B cell (primary cell): ENCODE measurements around the gene B9D1. TPM values are rescaled to one million over a fixed set of nuclear protein-coding genes. Genes with fewer than 3 reads are reported as not detected.

Experiments
- ATAC-seq: fragments of 200-7000 bp; cut with Tn5 transposase; one replicate; pipeline ENCODE4 v1.10.0; 2021; ENCODE audit warnings: low read depth, mild to moderate bottlenecking, moderate number of reproducible peaks, moderate library complexity
- CTCF ChIA-PET: fragments of 350-600 bp; sonication (Branson Sonifier 250); formaldehyde crosslinking; loops from one replicate; lab custom pipeline; 2021; ENCODE audit warnings: antibody characterized with exemption, inconsistent platforms; lab: Charles Lee
- POLR2A ChIA-PET: fragments of 350-600 bp; sonication (Branson Sonifier 250); formaldehyde crosslinking; loops from one replicate; lab custom pipeline; 2021; ENCODE audit warnings: antibody characterized with exemption; lab: Charles Lee
- DNase-seq: peaks from one replicate; pipeline ENCODE4 v3.0.0; 2013
- H2AFZ ChIP-seq: 2 replicates; pipeline ENCODE4 v1.6.1; 2012; ENCODE audit warnings: mild to moderate bottlenecking, low read depth, low read length; ENCODE audit not compliant: insufficient read depth, poor library complexity, severe bottlenecking
- H3K27ac ChIP-seq, 2 donors: 1 replicate in 1 of 2; 2 replicates in 1 of 2; pipeline ENCODE4 v1.5.1; 2012 to 2013; ENCODE audit warnings: low read length in 2 of 2, mild to moderate bottlenecking in 2 of 2, moderate library complexity in 1 of 2
- H3K27me3 ChIP-seq, 4 experiments: fragments of 200-600 bp in 1 of 4; sonication (generic) in 1 of 4; replicated peaks in 1 of 4; 1 replicate in 2 of 4; 2 replicates in 2 of 4; pipeline versions ENCODE4 v1.6.1 to v1.7.0; 2013 to 2016; ENCODE audit warnings: low read length in 3 of 4, mild to moderate bottlenecking in 2 of 4, mixed read lengths in 1 of 4, moderate library complexity in 1 of 4; ENCODE audit not compliant: insufficient read depth in 4 of 4, control insufficient read depth in 3 of 4; ENCODE audit errors: control extremely low read depth in 1 of 4
- H3K36me3 ChIP-seq, 2 experiments: replicated peaks in 1 of 2; 1 replicate in 1 of 2; 2 replicates in 1 of 2; pipeline versions ENCODE4 v1.6.1 to v1.7.1; 2013; ENCODE audit warnings: low read length in 1 of 2; ENCODE audit not compliant: insufficient read depth in 2 of 2, control insufficient read depth in 1 of 2; ENCODE audit errors: control extremely low read depth in 1 of 2, extremely low read depth in 1 of 2
- H3K4me1 ChIP-seq, 2 donors: fragments of 200-600 bp in 1 of 2; sonication (generic) in 1 of 2; 1 replicate in 1 of 2; 2 replicates in 1 of 2; pipeline versions ENCODE4 v1.5.1 to v1.6.1; 2013 to 2017; ENCODE audit warnings: low read length in 2 of 2; ENCODE audit not compliant: control insufficient read depth in 2 of 2, insufficient read depth in 2 of 2
- H3K4me2 ChIP-seq: replicated peaks from 2 replicates; pipeline ENCODE3; 2012; ENCODE audit warnings: mild to moderate bottlenecking, low read depth, low read length; ENCODE audit not compliant: poor library complexity, severe bottlenecking
- H3K4me3 ChIP-seq, 5 experiments: fragments of 200-600 bp in 1 of 5; sonication (generic) in 1 of 5; 1 replicate in 3 of 5; 2 replicates in 2 of 5; pipeline versions ENCODE4 v1.5.1 to v1.7.0; 2011 to 2016; ENCODE audit warnings: low read length in 4 of 5, mild to moderate bottlenecking in 4 of 5, low read depth in 2 of 5, control low read depth in 1 of 5, moderate library complexity in 1 of 5; ENCODE audit not compliant: insufficient read depth in 1 of 5; ENCODE audit errors: control extremely low read depth in 1 of 5, extremely low read depth in 1 of 5
- H3K79me2 ChIP-seq: fragments of 200-600 bp; sonication (generic); one replicate; pipeline ENCODE4 v1.6.0; 2016; ENCODE audit warnings: low read length; ENCODE audit not compliant: control insufficient read depth, insufficient read depth
- H3K9ac ChIP-seq: fragments of 200-600 bp; sonication (generic); 2 replicates; pipeline ENCODE4 v1.6.1; 2017; ENCODE audit warnings: mild to moderate bottlenecking, low read length, moderate library complexity
- H3K9me3 ChIP-seq, 3 donors: one replicate each; pipeline versions ENCODE4 v1.6.1 to v1.7.1; 2013; ENCODE audit warnings: low read length in 2 of 3; ENCODE audit not compliant: control insufficient read depth in 2 of 3, insufficient read depth in 1 of 3; ENCODE audit errors: control extremely low read depth in 1 of 3
- H4K20me1 ChIP-seq: 2 replicates; pipeline ENCODE4 v1.6.0; 2012; ENCODE audit warnings: mild to moderate bottlenecking, low read length; ENCODE audit not compliant: insufficient read depth, control insufficient read depth, poor library complexity, severe bottlenecking
- H3K27ac Mint-ChIP-seq: one replicate; pipeline ENCODE4 v1.8.0; 2021; ENCODE audit warnings: mixed read lengths
- H3K27me3 Mint-ChIP-seq: one replicate; pipeline ENCODE4 v1.8.0; 2021; ENCODE audit warnings: mixed read lengths
- H3K4me1 Mint-ChIP-seq: one replicate; pipeline ENCODE4 v1.8.0; 2021; ENCODE audit warnings: mixed read lengths
- H3K4me3 Mint-ChIP-seq: one replicate; pipeline ENCODE4 v1.8.0; 2021; ENCODE audit warnings: mixed read lengths
- H3K9me3 Mint-ChIP-seq: one replicate; pipeline ENCODE4 v1.8.0; 2022; ENCODE audit warnings: mixed read lengths; ENCODE audit not compliant: insufficient read depth
- EZH2 ChIP-seq: IDR thresholded peaks from 2 replicates; pipeline ENCODE4 v1.6.1; 2012; ENCODE audit warnings: borderline replicate concordance, low read depth, mild to moderate bottlenecking, moderate library complexity, low read length; ENCODE audit not compliant: insufficient read depth, poor library complexity, severe bottlenecking
- WGBS: methylation state at CpG from one replicate; pipeline ENCODE4 v1.1.5; 2013; ENCODE audit warnings: missing lambda C conversion rate; ENCODE audit not compliant: insufficient coverage; 5-methylcytosine and 5-hydroxymethylcytosine counted together
- intact Hi-C: fragments of 100-400 bp; cut with micrococcal nuclease; formaldehyde crosslinking; loops from one replicate; pipeline ENCODE4 v1.10.0; 2022
- polyA plus RNA-seq: library from polyadenylated mRNA; depleted of rRNA; stranded (reverse); fragments of >200 nt; gene quantifications from 2 replicates; pipeline ENCODE4 v1.2.3, GENCODE V29; 2012
- total RNA-seq, 2 donors: library from RNA; stranded (reverse); fragments of 120-200 nt in 1 of 2; gene quantifications; 1 replicate in 1 of 2; 2 replicates in 1 of 2; pipeline versions ENCODE4 v1.2.3 to v1.2.4, GENCODE V29; 2013 to 2022
- TF ChIP-seq, protein P1 (sequence below): fragments of 200-600 bp; IDR thresholded peaks from one replicate; pipeline ENCODE4 v1.8.0; 2022; ENCODE audit warnings: antibody characterized with exemption, mild to moderate bottlenecking

Gene B9D1
- total and polyA plus RNA-seq, 2 donors (not counting 1 experiment from before 2014, with no cell fraction given) = 2.5 to 6.9 TPM

DNA sequence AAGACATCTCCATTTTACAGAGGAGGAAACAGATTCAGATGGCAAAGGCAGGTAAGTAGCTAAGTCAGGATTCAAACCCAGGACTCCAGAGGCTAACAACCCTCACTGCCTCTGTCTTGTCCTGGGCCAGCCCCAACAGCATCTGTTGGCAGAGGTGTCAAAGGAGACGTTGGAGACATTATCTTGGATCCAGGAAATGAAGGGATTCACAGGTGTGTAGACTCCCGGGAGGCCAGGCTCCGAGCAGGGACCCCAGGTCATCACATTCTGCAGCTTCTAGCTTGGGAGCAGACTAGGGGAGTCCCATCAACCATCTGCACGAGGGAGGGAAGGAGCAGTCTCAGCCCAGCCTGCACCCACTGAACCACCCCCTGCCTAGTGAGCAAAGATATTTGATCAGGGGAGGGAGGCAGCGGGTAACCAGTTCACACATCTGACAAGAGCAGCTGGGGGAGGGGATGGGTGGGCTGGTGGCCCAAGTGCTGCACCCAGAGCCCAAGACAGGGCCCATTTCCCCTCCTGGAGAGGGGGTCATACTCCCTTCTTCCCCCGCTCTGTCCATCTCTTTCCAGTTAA, 1.0 kb upstream of the B9D1 start:
- H3K9me3 ChIP-seq = no peaks in the 10 kb centered on the region
- peaks cover 0 to 4% (median 0%) of the 10 kb centered on the region in 4 experiments for H3K27me3 ChIP-seq
- H3K9me3 Mint-ChIP-seq = no peaks in the 10 kb centered on the region
- no peak overlapping the region for H3K27ac ChIP-seq
- no peaks in the 10 kb centered on the region for H3K36me3 ChIP-seq
- POLR2A ChIA-PET = interaction anchor here (0.6 to 2.2 kb wide), 2 partner anchors 14 to 183 kb away, joined by 4 to 30 read pairs; partner anchors contain the start of gene MAPK7
- no peak for ATAC-seq
- CTCF ChIA-PET = interaction anchor here (0.6 to 6.5 kb wide), 38 partner anchors 7 to 757 kb away, joined by 3 to 133 read pairs (median 5); partner anchors contain the start of genes AKAP10, ALDH3A2, MAPK7 and SLC47A1
- WGBS = 65% methylated on average over 4 of the region's 6 CpGs
- DNase-seq = no peak
- H2AFZ ChIP-seq = peak overlapping the region; percentile 96
- H3K4me3 ChIP-seq = no peak overlapping the region
- no peaks in the 10 kb centered on the region for H4K20me1 ChIP-seq
- no peaks in the 10 kb centered on the region for H3K79me2 ChIP-seq
- TF ChIP-seq, protein P1, sequence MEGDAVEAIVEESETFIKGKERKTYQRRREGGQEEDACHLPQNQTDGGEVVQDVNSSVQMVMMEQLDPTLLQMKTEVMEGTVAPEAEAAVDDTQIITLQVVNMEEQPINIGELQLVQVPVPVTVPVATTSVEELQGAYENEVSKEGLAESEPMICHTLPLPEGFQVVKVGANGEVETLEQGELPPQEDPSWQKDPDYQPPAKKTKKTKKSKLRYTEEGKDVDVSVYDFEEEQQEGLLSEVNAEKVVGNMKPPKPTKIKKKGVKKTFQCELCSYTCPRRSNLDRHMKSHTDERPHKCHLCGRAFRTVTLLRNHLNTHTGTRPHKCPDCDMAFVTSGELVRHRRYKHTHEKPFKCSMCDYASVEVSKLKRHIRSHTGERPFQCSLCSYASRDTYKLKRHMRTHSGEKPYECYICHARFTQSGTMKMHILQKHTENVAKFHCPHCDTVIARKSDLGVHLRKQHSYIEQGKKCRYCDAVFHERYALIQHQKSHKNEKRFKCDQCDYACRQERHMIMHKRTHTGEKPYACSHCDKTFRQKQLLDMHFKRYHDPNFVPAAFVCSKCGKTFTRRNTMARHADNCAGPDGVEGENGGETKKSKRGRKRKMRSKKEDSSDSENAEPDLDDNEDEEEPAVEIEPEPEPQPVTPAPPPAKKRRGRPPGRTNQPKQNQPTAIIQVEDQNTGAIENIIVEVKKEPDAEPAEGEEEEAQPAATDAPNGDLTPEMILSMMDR = no peak
- TF ChIP-seq EZH2 = no peak
- peaks cover 10% of the 10 kb centered on the region for H3K27me3 Mint-ChIP-seq
- H3K4me1 Mint-ChIP-seq = peaks cover 22% of the 10 kb centered on the region
- intact Hi-C loops = loop anchor here (1.0 to 2.0 kb wide), 3 partner anchors 57 to 403 kb away; no protein-coding TSS in a partner anchor
- H3K4me3 Mint-ChIP-seq = peak overlapping the region; percentile 64
- H3K9ac ChIP-seq = no peak overlapping the region
- peak overlapping the region; percentile 32 for H3K27ac Mint-ChIP-seq
- peaks cover 7 to 21% of the 10 kb centered on the region in 2 donors for H3K4me1 ChIP-seq
- H3K4me2 ChIP-seq = no peak overlapping the region

DNA sequence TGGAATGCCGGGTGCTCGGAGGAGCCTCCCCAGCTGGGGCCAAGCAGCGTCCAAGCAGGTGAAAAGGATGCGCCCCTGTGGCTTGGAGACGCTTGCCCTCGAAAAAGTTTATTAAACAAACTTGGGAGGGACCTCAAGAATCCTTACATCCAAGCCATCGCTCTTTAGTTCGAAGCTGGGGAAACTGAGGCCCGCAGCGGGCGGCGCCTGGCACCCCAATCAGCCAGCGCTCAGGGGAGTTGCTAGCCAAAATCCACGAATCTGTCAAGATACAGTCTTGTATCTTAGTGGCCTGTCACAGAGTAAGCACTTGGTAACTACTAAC, 553 bp upstream of the B9D1 start:
- peak overlapping the region; percentile 89 for H3K9ac ChIP-seq
- intact Hi-C loops = loop anchor here (1.0 to 2.0 kb wide), 3 partner anchors 56 to 403 kb away; no protein-coding TSS in a partner anchor
- peak overlapping the region; percentile 98 for H3K4me3 Mint-ChIP-seq
- no peaks in the 10 kb centered on the region for H3K79me2 ChIP-seq
- peaks cover 0 to 5% (median 0%) of the 10 kb centered on the region in 4 experiments for H3K27me3 ChIP-seq
- no peaks in the 10 kb centered on the region for H3K9me3 Mint-ChIP-seq
- H3K27ac Mint-ChIP-seq = peak overlapping the region; percentile 93
- no peaks in the 10 kb centered on the region for H4K20me1 ChIP-seq
- peak overlapping the region; percentile 100 for H3K4me2 ChIP-seq
- H3K4me1 ChIP-seq = peaks cover 7 to 21% of the 10 kb centered on the region in 2 donors
- H3K36me3 ChIP-seq = no peaks in the 10 kb centered on the region
- H2AFZ ChIP-seq = peak overlapping the region; percentile 96
- peaks cover 13% of the 10 kb centered on the region for H3K27me3 Mint-ChIP-seq
- ATAC-seq (no peak), DNase-seq (no peak)
- ChIA-PET CTCF (interaction anchor here (0.6 to 6.5 kb wide), 43 partner anchors 8 to 758 kb away, joined by 3 to 133 read pairs (median 4); partner anchors contain the start of genes AKAP10, ALDH3A2, MAPK7 and SLC47A1), POLR2A (interaction anchor here (0.5 to 2.2 kb wide), 5 partner anchors 15 to 1350 kb away, joined by 3 to 30 read pairs (median 4); partner anchors contain the start of gene MAPK7)
- no peaks in the 10 kb centered on the region for H3K9me3 ChIP-seq
- H3K4me3 ChIP-seq = peak overlapping the region in 2 of 5 experiments; percentile 65 to 84
- TF ChIP-seq, protein P1 = peak; percentile 59
- TF ChIP-seq EZH2 = no peak
- H3K27ac ChIP-seq = no peak overlapping the region
- peaks cover 19% of the 10 kb centered on the region for H3K4me1 Mint-ChIP-seq
- WGBS = 35% methylated on average over 14 of the region's 14 CpGs
